HUES64 (cell line): ENCODE measurements around the gene LTBP3.

Experiments
- H3K27ac ChIP-seq: 2 replicates; pipeline ENCODE4 v1.7.0; 2013; ENCODE audit warnings: low read depth, low read length, inconsistent platforms
- H3K27me3 ChIP-seq: 2 replicates; pipeline ENCODE4 v1.6.1; 2013; ENCODE audit warnings: mild to moderate bottlenecking, low read length; ENCODE audit not compliant: insufficient read depth
- H3K36me3 ChIP-seq: 2 replicates; pipeline ENCODE4 v1.6.1; 2013; ENCODE audit warnings: mild to moderate bottlenecking, low read length; ENCODE audit not compliant: insufficient read depth
- H3K4me1 ChIP-seq: 2 replicates; pipeline ENCODE4 v1.6.1; 2013; ENCODE audit warnings: mild to moderate bottlenecking, low read length, moderate library complexity; ENCODE audit not compliant: insufficient read depth
- H3K4me3 ChIP-seq: 2 replicates; pipeline ENCODE4 v1.5.1; 2013; ENCODE audit warnings: mild to moderate bottlenecking, low read length, moderate library complexity
- H3K9ac ChIP-seq: 2 replicates; pipeline ENCODE4 v1.6.1; 2013; ENCODE audit warnings: mild to moderate bottlenecking, low read depth, low read length
- H3K9me3 ChIP-seq: 2 replicates; pipeline ENCODE4 v1.6.1; 2013; ENCODE audit warnings: low read depth, low read length; ENCODE audit not compliant: insufficient read depth
- WGBS: fragments of 150-250, 120-280 bp; methylation state at CpG from one replicate; pipeline ENCODE4 v1.1.7; 2013; ENCODE audit warnings: missing lambda C conversion rate; 5-methylcytosine and 5-hydroxymethylcytosine counted together

Gene LTBP3

DNA sequence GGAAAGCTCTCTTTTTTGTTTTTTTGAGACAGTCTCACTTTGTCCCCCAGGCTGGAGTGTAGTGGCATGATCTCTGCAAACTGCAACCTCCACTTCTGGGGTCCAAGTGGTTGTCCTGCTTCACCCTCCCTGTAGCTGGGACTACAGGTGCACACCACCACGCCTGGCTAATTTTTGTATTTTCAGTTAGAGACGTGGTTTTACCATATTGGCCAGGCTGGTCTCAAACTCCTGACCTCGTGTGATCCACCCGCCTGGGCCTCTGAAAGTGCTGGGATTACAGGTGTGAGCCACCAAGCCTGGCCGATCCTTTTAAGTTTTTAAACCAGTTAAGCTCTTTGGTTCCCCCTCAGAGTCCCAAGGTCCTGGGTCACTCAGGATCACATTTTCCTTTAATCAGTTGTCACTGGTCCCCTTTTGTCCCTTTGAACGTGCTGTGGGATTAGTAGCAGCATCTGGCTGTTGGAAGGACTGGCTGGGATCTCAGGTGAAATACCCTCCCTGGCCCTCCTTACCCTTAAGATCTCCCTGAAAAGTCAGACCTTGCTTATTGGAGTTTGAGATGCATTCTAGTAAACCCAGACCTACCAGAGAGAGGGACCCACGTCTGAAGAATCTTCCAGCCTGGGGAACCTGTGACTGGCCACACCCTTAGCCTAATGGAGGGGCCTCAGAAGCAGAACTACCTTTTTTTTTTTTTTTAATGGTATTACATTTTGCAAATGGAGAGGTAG is 51.2 kb downstream of the LTBP3 start:
- peaks cover 46% of the 10 kb centered on the region for H3K36me3 ChIP-seq
- peak overlapping the region; percentile 1; the same call in 1 of the 2 replicates for H3K27ac ChIP-seq
- peaks cover 17% of the 10 kb centered on the region; the same call in 1 of the 2 replicates for H3K4me1 ChIP-seq
- no peak overlapping the region for H3K9ac ChIP-seq
- no peaks in the 10 kb centered on the region for H3K27me3 ChIP-seq
- peak overlapping the region; percentile 96 for H3K4me3 ChIP-seq
- WGBS, result 52% methylated on average over 7 of the region's 7 CpGs
- no peaks in the 10 kb centered on the region for H3K9me3 ChIP-seq

DNA sequence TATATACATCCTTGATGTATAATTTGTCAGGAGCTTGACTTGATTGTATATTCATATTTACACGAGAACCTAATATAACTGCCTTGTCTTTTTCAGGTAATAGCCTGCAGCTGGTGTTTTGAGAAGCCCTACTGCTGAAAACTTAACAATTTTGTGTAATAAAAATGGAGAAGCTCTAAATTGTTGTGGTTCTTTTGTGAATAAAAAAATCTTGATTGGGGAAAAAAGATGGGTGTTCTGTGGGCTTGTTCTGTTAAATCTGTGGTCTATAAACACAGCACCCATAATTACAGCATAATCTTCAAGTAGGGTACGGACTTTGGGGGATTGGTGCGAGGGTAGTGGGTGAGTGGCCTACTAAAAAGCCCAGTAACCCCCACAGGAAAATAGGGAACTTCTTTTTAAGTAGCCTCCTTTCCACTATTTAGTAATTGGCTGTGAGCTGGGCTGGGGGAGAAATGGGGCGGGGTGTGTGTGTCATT is 51.8 kb downstream of the LTBP3 start:
- Histone ChIP-seq H3K36me3 (peaks cover 52% of the 10 kb centered on the region), H3K4me3 (peak overlapping the region; percentile 96), H3K9me3 (no peaks in the 10 kb centered on the region), H3K27me3 (no peaks in the 10 kb centered on the region), H3K4me1 (peaks cover 17% of the 10 kb centered on the region; the same call in 1 of the 2 replicates), H3K27ac (peak overlapping the region; percentile 54; the same call in 1 of the 2 replicates), H3K9ac (peak overlapping the region; percentile 100; the same call in 1 of the 2 replicates)
- 83% methylated on average over 1 of the region's 4 CpGs for WGBS

DNA sequence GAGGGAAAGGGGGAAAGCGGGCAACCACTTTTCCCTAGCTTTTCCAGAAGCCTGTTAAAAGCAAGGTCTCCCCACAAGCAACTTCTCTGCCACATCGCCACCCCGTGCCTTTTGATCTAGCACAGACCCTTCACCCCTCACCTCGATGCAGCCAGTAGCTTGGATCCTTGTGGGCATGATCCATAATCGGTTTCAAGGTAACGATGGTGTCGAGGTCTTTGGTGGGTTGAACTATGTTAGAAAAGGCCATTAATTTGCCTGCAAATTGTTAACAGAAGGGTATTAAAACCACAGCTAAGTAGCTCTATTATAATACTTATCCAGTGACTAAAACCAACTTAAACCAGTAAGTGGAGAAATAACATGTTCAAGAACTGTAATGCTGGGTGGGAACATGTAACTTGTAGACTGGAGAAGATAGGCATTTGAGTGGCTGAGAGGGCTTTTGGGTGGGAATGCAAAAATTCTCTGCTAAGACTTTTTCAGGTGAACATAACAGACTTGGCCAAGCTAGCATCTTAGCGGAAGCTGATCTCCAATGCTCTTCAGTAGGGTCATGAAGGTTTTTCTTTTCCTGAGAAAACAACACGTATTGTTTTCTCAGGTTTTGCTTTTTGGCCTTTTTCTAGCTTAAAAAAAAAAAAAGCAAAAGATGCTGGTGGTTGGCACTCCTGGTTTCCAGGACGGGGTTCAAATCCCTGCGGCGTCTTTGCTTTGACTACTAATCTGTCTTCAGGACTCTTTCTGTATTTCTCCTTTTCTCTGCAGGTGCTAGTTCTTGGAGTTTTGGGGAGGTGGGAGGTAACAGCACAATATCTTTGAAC is 52.5 kb downstream of the LTBP3 start:
- 92% methylated on average over 11 of the region's 12 CpGs for WGBS
- Histone ChIP-seq H3K9me3 (no peaks in the 10 kb centered on the region), H3K27ac (peak overlapping the region; percentile 54; the same call in 1 of the 2 replicates), H3K27me3 (no peaks in the 10 kb centered on the region), H3K9ac (peak overlapping the region; percentile 100), H3K4me3 (peak overlapping the region; percentile 96), H3K36me3 (peaks cover 59% of the 10 kb centered on the region), H3K4me1 (peaks cover 17% of the 10 kb centered on the region; the same call in 1 of the 2 replicates)

DNA sequence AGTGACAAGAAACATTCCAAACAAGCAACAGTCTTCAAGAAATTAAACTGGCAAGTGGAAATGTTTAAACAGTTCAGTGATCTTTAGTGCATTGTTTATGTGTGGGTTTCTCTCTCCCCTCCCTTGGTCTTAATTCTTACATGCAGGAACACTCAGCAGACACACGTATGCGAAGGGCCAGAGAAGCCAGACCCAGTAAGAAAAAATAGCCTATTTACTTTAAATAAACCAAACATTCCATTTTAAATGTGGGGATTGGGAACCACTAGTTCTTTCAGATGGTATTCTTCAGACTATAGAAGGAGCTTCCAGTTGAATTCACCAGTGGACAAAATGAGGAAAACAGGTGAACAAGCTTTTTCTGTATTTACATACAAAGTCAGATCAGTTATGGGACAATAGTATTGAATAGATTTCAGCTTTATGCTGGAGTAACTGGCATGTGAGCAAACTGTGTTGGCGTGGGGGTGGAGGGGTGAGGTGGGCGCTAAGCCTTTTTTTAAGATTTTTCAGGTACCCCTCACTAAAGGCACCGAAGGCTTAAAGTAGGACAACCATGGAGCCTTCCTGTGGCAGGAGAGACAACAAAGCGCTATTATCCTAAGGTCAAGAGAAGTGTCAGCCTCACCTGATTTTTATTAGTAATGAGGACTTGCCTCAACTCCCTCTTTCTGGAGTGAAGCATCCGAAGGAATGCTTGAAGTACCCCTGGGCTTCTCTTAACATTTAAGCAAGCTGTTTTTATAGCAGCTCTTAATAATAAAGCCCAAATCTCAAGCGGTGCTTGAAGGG is 53.3 kb downstream of the LTBP3 start:
- peak overlapping the region; percentile 96 for H3K4me3 ChIP-seq
- H3K27ac ChIP-seq, result peak overlapping the region; percentile 54; the same call in 1 of the 2 replicates
- H3K4me1 ChIP-seq, result peaks cover 17% of the 10 kb centered on the region; the same call in 1 of the 2 replicates
- peaks cover 67% of the 10 kb centered on the region for H3K36me3 ChIP-seq
- 85% methylated on average over 8 of the region's 8 CpGs for WGBS
- H3K27me3 ChIP-seq, result no peaks in the 10 kb centered on the region
- no peaks in the 10 kb centered on the region for H3K9me3 ChIP-seq
- peak overlapping the region; percentile 100 for H3K9ac ChIP-seq

DNA sequence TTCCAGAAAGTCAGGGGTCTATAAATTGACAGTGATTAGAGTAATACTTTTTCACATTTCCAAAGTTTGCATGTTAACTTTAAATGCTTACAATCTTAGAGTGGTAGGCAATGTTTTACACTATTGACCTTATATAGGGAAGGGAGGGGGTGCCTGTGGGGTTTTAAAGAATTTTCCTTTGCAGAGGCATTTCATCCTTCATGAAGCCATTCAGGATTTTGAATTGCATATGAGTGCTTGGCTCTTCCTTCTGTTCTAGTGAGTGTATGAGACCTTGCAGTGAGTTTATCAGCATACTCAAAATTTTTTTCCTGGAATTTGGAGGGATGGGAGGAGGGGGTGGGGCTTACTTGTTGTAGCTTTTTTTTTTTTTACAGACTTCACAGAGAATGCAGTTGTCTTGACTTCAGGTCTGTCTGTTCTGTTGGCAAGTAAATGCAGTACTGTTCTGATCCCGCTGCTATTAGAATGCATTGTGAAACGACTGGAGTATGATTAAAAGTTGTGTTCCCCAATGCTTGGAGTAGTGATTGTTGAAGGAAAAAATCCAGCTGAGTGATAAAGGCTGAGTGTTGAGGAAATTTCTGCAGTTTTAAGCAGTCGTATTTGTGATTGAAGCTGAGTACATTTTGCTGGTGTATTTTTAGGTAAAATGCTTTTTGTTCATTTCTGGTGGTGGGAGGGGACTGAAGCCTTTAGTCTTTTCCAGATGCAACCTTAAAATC is 54.0 kb downstream of the LTBP3 start:
- 52% methylated on average over 3 of the region's 3 CpGs for WGBS
- Histone ChIP-seq H3K9me3 (no peaks in the 10 kb centered on the region), H3K27me3 (no peaks in the 10 kb centered on the region), H3K27ac (peak overlapping the region; percentile 54; the same call in 1 of the 2 replicates), H3K36me3 (peaks cover 69% of the 10 kb centered on the region), H3K9ac (peak overlapping the region; percentile 100), H3K4me1 (peaks cover 17% of the 10 kb centered on the region; the same call in 1 of the 2 replicates), H3K4me3 (peak overlapping the region; percentile 96)

DNA sequence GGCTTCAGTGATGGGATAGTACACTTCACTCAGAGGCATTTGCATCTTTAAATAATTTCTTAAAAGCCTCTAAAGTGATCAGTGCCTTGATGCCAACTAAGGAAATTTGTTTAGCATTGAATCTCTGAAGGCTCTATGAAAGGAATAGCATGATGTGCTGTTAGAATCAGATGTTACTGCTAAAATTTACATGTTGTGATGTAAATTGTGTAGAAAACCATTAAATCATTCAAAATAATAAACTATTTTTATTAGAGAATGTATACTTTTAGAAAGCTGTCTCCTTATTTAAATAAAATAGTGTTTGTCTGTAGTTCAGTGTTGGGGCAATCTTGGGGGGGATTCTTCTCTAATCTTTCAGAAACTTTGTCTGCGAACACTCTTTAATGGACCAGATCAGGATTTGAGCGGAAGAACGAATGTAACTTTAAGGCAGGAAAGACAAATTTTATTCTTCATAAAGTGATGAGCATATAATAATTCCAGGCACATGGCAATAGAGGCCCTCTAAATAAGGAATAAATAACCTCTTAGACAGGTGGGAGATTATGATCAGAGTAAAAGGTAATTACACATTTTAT is 54.7 kb downstream of the LTBP3 start:
- no peaks in the 10 kb centered on the region for H3K9me3 ChIP-seq
- no peaks in the 10 kb centered on the region for H3K27me3 ChIP-seq
- peak overlapping the region; percentile 100 for H3K9ac ChIP-seq
- peaks cover 69% of the 10 kb centered on the region for H3K36me3 ChIP-seq
- H3K4me3 ChIP-seq, result peak overlapping the region; percentile 96
- no peak overlapping the region for H3K27ac ChIP-seq
- 50% methylated on average over 3 of the region's 3 CpGs for WGBS
- H3K4me1 ChIP-seq, result peaks cover 20% of the 10 kb centered on the region; the same call in 1 of the 2 replicates

DNA sequence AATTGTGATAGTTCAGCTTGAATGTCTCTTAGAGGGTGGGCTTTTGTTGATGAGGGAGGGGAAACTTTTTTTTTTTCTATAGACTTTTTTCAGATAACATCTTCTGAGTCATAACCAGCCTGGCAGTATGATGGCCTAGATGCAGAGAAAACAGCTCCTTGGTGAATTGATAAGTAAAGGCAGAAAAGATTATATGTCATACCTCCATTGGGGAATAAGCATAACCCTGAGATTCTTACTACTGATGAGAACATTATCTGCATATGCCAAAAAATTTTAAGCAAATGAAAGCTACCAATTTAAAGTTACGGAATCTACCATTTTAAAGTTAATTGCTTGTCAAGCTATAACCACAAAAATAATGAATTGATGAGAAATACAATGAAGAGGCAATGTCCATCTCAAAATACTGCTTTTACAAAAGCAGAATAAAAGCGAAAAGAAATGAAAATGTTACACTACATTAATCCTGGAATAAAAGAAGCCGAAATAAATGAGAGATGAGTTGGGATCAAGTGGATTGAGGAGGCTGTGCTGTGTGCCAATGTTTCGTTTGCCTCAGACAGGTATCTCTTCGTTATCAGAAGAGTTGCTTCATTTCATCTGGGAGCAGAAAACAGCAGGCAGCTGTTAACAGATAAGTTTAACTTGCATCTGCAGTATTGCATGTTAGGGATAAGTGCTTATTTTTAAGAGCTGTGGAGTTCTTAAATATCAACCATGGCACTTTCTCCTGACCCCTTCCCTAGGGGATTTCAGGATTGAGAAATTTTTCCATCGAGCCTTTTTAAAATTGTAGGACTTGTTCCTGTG is 55.4 kb downstream of the LTBP3 start:
- Histone ChIP-seq H3K4me3 (peak overlapping the region; percentile 96), H3K36me3 (peaks cover 69% of the 10 kb centered on the region), H3K9me3 (no peaks in the 10 kb centered on the region), H3K4me1 (peaks cover 20% of the 10 kb centered on the region; the same call in 1 of the 2 replicates), H3K27me3 (no peaks in the 10 kb centered on the region), H3K27ac (no peak overlapping the region), H3K9ac (peak overlapping the region; percentile 100)
- 13% methylated on average over 3 of the region's 6 CpGs for WGBS

DNA sequence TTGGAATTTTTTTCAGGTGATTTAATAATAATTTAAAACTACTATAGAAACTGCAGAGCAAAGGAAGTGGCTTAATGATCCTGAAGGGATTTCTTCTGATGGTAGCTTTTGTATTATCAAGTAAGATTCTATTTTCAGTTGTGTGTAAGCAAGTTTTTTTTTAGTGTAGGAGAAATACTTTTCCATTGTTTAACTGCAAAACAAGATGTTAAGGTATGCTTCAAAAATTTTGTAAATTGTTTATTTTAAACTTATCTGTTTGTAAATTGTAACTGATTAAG is 55.9 kb downstream of the LTBP3 start:
- peaks cover 69% of the 10 kb centered on the region for H3K36me3 ChIP-seq
- H3K27ac ChIP-seq, result no peak overlapping the region

DNA sequence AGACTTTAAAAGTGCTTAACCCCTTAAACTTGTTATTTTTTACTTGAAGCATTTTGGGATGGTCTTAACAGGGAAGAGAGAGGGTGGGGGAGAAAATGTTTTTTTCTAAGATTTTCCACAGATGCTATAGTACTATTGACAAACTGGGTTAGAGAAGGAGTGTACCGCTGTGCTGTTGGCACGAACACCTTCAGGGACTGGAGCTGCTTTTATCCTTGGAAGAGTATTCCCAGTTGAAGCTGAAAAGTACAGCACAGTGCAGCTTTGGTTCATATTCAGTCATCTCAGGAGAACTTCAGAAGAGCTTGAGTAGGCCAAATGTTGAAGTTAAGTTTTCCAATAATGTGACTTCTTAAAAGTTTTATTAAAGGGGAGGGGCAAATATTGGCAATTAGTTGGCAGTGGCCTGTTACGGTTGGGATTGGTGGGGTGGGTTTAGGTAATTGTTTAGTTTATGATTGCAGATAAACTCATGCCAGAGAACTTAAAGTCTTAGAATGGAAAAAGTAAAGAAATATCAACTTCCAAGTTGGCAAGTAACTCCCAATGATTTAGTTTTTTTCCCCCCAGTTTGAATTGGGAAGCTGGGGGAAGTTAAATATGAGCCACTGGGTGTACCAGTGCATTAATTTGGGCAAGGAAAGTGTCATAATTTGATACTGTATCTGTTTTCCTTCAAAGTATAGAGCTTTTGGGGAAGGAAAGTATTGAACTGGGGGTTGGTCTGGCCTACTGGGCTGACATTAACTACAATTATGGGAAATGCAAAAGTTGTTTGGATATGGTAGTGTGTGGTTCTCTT is 56.5 kb downstream of the LTBP3 start:
- H3K4me3 ChIP-seq, result peak overlapping the region; percentile 96
- H3K4me1 ChIP-seq, result peaks cover 22% of the 10 kb centered on the region
- no peak overlapping the region; the same call in 1 of the 2 replicates for H3K27ac ChIP-seq
- H3K36me3 ChIP-seq, result peaks cover 69% of the 10 kb centered on the region
- H3K9me3 ChIP-seq, result no peaks in the 10 kb centered on the region
- H3K27me3 ChIP-seq, result no peaks in the 10 kb centered on the region
- WGBS, result 2% methylated on average over 3 of the region's 3 CpGs
- peak overlapping the region; percentile 100 for H3K9ac ChIP-seq

More for the DNA sequence above, 55.9 kb downstream of the LTBP3 start:
- H3K27me3 ChIP-seq, result no peaks in the 10 kb centered on the region
- H3K4me3 ChIP-seq, result peak overlapping the region; percentile 96
- peaks cover 18% of the 10 kb centered on the region; the same call in 1 of the 2 replicates for H3K4me1 ChIP-seq
- peak overlapping the region; percentile 100 for H3K9ac ChIP-seq
- no peaks in the 10 kb centered on the region for H3K9me3 ChIP-seq
